Uterus (tissue), 4 donors: Measurements from ENCODE around the gene IL18BP. TPM values are rescaled to one million over a fixed set of nuclear protein-coding genes. Genes with fewer than 3 reads are reported as not detected.
A peak's percentile ranks its signal among the peaks of the same experiment; 100 is the strongest.

Experiments used
- DNase-seq, 2 donors: peaks; one replicate each; pipeline ENCODE4 v3.0.0-alpha.2; 2019 to 2020
- H3K27ac ChIP-seq, 2 donors: fragments of 200-600 bp; sonication (generic); 1 replicate in 1 of 2; 2 replicates in 1 of 2; pipeline ENCODE4 v1.5.1; 2016 to 2018
- H3K27me3 ChIP-seq, 2 donors: fragments of 200-600 bp; sonication (generic); one replicate each; pipeline ENCODE4 v1.5.1; 2018 to 2019; ENCODE audit warnings: control low read depth in 1 of 2
- H3K36me3 ChIP-seq, 2 donors: fragments of 200-600 bp; sonication (generic); one replicate each; pipeline ENCODE4 v1.5.1; 2019; ENCODE audit warnings: control low read depth in 1 of 2
- H3K4me1 ChIP-seq, 2 donors: fragments of 200-600 bp; sonication (generic); one replicate each; pipeline ENCODE4 v1.5.1; 2018 to 2019; ENCODE audit warnings: control low read depth in 1 of 2
- H3K4me3 ChIP-seq, 2 donors: fragments of 200-600 bp; sonication (generic); 1 replicate in 1 of 2; 2 replicates in 1 of 2; pipeline ENCODE4 v1.5.1; 2018 to 2019; ENCODE audit warnings: mild to moderate bottlenecking in 1 of 2
- H3K9me3 ChIP-seq, 2 donors: fragments of 200-600 bp; sonication (generic); one replicate each; pipeline ENCODE4 v1.5.1; 2019; ENCODE audit warnings: control low read depth in 1 of 2
- CTCF ChIP-seq, 4 experiments: fragments of 200-600 bp in 2 of 4; fragments of 450-650 bp in 2 of 4; sonication (generic) in 2 of 4; IDR thresholded peaks; one replicate each; pipeline ENCODE4 v1.5.1; 2016 to 2019; ENCODE audit warnings: antibody characterized with exemption in 4 of 4, mild to moderate bottlenecking in 2 of 4, moderate library complexity in 1 of 4
- POLR2A ChIP-seq, 2 donors: fragments of 450-650 bp; IDR thresholded peaks; one replicate each; pipeline ENCODE4 v1.6.1; 2016; ENCODE audit warnings: antibody characterized with exemption in 2 of 2, mild to moderate bottlenecking in 1 of 2, moderate library complexity in 1 of 2
- intact Hi-C: fragments of 100-400 bp; cut with DNase I; formaldehyde crosslinking; loops from one replicate; pipeline ENCODE4 v1.15.1; 2023; ENCODE audit warnings: low total_unique reads
- total RNA-seq, 4 donors: library from RNA; depleted of rRNA in 3 of 4; stranded (reverse); fragments of >200 nt in 3 of 4; gene quantifications; one replicate each; pipeline versions ENCODE4 v1.1.0 to v1.2.4, GENCODE V29; 2014 to 2023
- donor health status: DM: yes; HTN: yes; CAD: no.

The IL18BP gene
- total RNA-seq, 4 donors from 2014 or later, result 7.3 to 24.6 (median 10.5) TPM

GRCh38 chr11:71999362-71999761, 653 bp downstream of the IL18BP start:
- H3K27ac ChIP-seq, result peak overlapping the region; percentile 72 to 81
- peak overlapping the region in 1 of 2 donors; percentile 14 for H3K4me3 ChIP-seq
- no peak for TF ChIP-seq POLR2A (IDR thresholded peaks at IDR 0.05)
- no peak for TF ChIP-seq CTCF (IDR thresholded peaks at IDR 0.05)
- H3K36me3 ChIP-seq, result no peaks in the 10 kb centered on the region
- H3K27me3 ChIP-seq, result no peaks in the 10 kb centered on the region
- H3K9me3 ChIP-seq, result no peaks in the 10 kb centered on the region
- DNase-seq, result peak; percentile 44 to 62
- intact Hi-C loops, result no loop called here
- H3K4me1 ChIP-seq, result no peaks in the 10 kb centered on the region

- Histone ChIP-seq H3K27ac (peak overlapping the region; percentile 72 to 81), H3K4me3 (peak overlapping the region in 1 of 2 donors; percentile 14), H3K4me1 (no peaks in the 10 kb centered on the region), H3K27me3 (no peaks in the 10 kb centered on the region), H3K36me3 (no peaks in the 10 kb centered on the region), H3K9me3 (no peaks in the 10 kb centered on the region)
- intact Hi-C loops, result no loop called here
- TF ChIP-seq CTCF (IDR thresholded peaks at IDR 0.05) (no peak), POLR2A (IDR thresholded peaks at IDR 0.05) (no peak)
- DNase-seq, result no peak
These were observed 1.1 kb downstream of the IL18BP start for GRCh38 chr11:71999798-72000197.

- intact Hi-C loops, result no loop called here
- Histone ChIP-seq H3K9me3 (no peaks in the 10 kb centered on the region), H3K4me3 (no peak overlapping the region), H3K27me3 (no peaks in the 10 kb centered on the region), H3K4me1 (no peaks in the 10 kb centered on the region), H3K27ac (peak overlapping the region; percentile 72 to 81), H3K36me3 (no peaks in the 10 kb centered on the region)
- DNase-seq, result peak in 1 of 2 donors; percentile 32
- no peak for TF ChIP-seq CTCF (IDR thresholded peaks at IDR 0.05)
- TF ChIP-seq POLR2A (IDR thresholded peaks at IDR 0.05), result no peak
These were observed 1.6 kb downstream of the IL18BP start for GRCh38 chr11:72000202-72000867.

GRCh38 chr11:72001285-72001684, 2.6 kb downstream of the IL18BP start:
- H3K9me3 ChIP-seq, result no peaks in the 10 kb centered on the region
- H3K4me1 ChIP-seq, result no peaks in the 10 kb centered on the region
- no peak for TF ChIP-seq CTCF (IDR thresholded peaks at IDR 0.05)
- no peak for TF ChIP-seq POLR2A (IDR thresholded peaks at IDR 0.05)
- no peak overlapping the region for H3K4me3 ChIP-seq
- peak overlapping the region in 1 of 2 donors; percentile 30 for H3K27ac ChIP-seq
- H3K27me3 ChIP-seq, result no peaks in the 10 kb centered on the region
- DNase-seq, result no peak
- intact Hi-C loops, result no loop called here
- H3K36me3 ChIP-seq, result no peaks in the 10 kb centered on the region

- no peaks in the 10 kb centered on the region for H3K36me3 ChIP-seq
- intact Hi-C loops, result no loop called here
- H3K9me3 ChIP-seq, result no peaks in the 10 kb centered on the region
- H3K4me1 ChIP-seq, result no peaks in the 10 kb centered on the region
- H3K27ac ChIP-seq, result peak overlapping the region in 1 of 2 donors; percentile 30
- H3K4me3 ChIP-seq, result no peak overlapping the region
- TF ChIP-seq POLR2A (IDR thresholded peaks at IDR 0.05) (no peak), CTCF (IDR thresholded peaks at IDR 0.05) (no peak)
- DNase-seq, result no peak
- no peaks in the 10 kb centered on the region for H3K27me3 ChIP-seq
These were observed 3.3 kb downstream of the IL18BP start for GRCh38 chr11:72001834-72002591.
